PC-9 (cell line): Measurements from ENCODE around the gene JMJD8.

Experiments
- CTCF ChIP-seq: fragments of 200-600 bp; sonication (generic); conservative IDR thresholded peaks from 2 replicates; pipeline ENCODE4 v1.6.1; 2017; ENCODE audit warnings: mixed run types, antibody characterized with exemption, mild to moderate bottlenecking, moderate library complexity
- EZH2 ChIP-seq: fragments of 200-600 bp; sonication (generic); IDR thresholded peaks from 2 replicates; pipeline ENCODE4 v1.8.0; 2017; ENCODE audit warnings: antibody characterized with exemption, low read depth

DNA sequence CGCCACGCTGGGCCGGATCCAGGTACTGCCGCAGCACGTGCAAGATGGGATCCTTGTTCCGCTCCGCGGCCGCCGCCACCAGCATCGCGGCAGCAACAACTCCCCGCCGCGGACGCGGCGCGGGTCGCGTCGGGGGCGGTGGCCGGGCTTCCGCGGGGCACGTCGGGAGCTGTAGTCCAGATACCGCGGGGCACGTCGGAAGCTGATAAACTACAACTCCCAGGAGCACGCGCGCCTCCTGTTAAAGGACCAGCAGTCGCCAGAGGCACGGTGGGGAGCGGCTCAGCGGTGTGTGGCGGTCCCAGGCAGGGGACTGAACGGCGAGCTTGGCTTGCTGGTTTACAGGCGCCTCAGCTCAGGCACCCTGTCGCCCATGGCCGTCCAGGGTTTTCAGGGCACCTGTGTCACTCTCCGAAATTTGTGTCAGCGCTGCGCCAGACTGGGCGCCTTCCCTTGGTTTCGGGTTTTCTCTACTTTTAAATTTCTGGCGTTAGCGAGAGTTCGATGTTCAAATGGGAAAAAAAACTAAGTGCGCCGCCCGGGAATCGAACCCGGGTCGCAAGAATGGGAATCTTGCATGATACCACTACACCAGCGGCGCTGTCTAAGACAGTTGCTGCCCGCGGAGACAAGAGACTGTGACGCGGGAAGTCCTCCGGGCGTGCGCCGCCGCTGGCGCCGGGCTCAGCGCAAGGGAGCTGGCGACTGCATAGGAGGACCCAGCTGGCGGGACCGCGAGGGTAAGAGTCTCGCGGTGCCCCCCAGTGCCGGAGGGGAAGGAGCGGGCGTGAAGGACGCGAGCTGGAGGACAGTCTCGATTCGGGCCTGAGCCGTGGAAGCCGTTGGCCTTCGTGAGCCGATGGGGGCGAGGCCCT, 47.7 kb downstream of the JMJD8 start, which contains the start of gene METTL26:
- TF ChIP-seq CTCF, result no peak
- TF ChIP-seq EZH2, result no peak
